AML-193 (cell line): ENCODE measurements around the gene CCT6A.
"Not testable (repeated sequence)": the region's sequence is repeated elsewhere in the genome, so short reads cannot be mapped to it uniquely, and the experiment has no call there.

Experiments used
- DNase-seq, 2 experiments: peaks; one replicate each; lab custom pipeline; 2025; lab: John Stamatoyannopoulos, UW

The CCT6A gene, protein sequence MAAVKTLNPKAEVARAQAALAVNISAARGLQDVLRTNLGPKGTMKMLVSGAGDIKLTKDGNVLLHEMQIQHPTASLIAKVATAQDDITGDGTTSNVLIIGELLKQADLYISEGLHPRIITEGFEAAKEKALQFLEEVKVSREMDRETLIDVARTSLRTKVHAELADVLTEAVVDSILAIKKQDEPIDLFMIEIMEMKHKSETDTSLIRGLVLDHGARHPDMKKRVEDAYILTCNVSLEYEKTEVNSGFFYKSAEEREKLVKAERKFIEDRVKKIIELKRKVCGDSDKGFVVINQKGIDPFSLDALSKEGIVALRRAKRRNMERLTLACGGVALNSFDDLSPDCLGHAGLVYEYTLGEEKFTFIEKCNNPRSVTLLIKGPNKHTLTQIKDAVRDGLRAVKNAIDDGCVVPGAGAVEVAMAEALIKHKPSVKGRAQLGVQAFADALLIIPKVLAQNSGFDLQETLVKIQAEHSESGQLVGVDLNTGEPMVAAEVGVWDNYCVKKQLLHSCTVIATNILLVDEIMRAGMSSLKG

DNA sequence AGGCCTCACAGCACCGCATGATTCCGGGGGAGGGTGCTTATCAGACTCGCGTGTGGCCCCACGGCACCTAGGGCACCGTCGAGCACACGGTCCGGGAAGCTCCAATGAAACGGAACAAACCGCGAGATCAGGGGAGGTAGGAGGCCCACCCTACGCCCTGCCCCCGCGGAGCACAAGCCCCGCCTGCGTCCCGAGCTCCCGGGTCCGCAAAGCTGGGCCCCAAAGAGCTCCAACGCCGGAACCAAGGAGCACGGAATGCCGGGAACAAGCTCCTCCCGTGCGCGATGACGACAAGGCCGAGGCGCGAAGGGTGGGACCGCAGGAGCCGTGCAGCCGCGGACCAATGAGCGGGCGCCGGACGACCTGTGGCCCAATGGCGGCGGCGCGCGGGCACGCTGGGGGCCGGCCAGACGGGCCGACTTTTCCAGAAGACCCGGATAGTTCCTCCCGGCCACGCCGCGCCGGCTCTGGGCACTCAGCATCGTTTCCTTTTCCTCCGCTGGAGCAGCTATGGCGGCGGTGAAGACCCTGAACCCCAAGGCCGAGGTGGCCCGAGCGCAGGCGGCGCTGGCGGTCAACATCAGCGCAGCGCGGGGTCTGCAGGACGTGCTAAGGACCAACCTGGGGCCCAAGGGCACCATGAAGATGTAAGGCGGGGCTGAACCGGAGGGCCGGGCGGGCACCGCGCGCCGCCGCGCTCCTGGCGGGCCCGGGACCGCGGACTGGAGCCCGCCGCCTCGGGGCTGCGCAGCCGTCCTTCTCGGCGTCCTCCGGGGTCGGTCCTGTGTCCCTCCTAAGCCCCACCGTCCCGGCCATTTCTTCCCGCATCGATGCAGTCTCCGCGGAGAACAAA, at the start of gene CCT6A, which contains the start of gene PSPH:
TSS of gene CCT6A (plus strand) at position 427 of the 853 bp plus-strand sequence. CDS start at position 511, 84 bp downstream.
TSS of gene PSPH (minus strand) at position 106 of the 853 bp plus-strand sequence. CDS start 30,232 bp downstream, outside the sequence.
- peak; percentile 85 to 86 for DNase-seq

DNA sequence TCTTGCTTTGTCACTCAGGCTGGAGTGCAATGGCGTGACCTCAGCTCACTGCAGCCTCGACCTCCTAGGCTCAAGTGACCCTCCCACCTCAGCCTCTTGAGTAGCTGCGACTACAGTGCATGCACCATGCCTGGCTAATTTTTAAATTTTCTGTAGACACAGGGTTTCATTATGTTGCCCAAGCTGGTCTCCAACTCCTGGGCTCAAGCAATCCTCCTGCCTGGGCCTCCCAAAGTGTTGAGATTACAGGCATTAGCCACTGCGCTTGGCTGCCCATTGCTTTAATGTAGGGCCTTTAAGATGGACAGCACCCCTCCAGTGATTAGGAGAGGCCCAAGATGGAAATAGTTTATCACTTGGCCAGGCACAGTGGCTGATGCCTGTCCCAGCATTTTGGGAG, 47.8 kb upstream of the CCT6A start:
- no peak for DNase-seq

DNA sequence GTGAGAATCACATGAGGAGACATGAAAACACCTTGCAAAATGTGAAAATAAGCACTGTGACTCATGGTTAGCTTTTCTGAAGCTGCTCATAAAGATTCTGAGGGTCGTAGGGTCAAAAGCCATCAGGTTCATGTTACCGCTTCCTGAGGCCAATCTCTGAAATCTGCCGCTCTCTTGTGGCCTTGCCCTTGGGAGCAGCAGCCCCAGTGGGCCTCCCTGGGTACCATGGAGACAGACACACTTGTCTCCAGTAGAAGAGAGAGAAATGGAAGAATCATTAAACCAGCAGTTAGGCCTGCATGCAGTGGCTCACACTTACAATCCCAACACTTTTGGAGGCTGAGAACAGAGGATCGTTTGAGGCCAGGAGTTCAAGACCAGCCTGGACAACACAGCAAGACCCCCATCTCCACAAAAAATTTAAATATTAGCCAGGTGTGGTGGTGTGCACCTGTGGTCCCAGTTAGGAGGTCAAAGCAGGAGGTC, 44.4 kb upstream of the CCT6A start:
- DNase-seq, result no peak

DNA sequence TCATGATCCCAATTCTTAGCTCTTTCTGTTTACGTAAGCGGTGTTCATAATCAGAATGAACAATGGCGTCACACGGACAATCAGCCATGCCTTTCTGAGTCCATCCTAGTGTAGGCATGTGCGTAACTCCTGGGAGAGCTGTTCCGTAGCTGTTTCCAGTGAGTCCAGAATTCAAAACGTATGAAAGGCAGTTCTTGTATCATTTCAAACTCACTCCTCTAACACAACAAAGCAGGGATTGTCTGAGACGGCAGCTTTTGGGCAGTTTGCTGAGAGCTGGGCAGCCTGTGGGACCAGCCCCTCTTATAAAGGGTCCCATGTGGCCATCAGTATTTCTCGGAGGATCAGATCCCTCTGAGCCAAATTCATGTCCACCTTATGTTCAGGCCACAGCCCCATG, 43.7 kb upstream of the CCT6A start:
- DNase-seq, result no peak

DNA sequence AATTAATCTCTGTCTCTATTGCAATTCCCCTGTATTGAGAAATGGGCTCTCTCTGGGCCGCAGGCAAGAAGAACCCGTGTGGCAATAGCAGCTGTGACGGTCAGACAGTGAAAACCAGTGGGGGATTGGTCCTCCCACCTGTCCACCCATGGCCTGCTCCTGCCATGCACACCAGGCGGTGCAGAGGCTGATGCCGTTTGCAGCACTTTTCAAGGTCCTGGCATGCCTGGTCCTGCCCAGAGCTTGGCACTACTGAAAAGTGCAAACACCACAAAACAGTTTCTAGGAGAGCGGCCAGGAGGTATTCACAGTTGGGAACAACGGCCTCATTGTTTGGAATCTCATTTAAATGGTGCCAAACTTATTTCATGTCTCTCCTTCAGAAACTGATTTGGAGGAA, 41.9 kb upstream of the CCT6A start:
- DNase-seq, result no peak

DNA sequence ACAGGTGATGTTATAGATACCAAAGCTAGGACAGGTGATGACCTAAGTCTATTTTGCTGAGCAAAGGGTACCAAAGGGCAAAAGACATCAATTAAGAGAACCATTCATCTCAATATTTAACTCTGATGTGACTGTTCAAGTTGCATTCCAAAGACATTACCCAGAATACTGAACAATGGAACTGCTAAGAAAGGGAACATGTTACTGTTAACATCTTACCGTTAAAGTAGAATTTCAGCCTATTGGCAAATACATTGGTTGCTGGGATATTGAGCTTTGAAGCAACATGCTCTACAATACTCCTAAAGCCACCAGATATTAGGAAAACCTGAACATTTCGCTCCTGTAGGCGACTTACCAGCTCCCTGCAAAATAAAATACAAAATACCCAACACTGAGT, 34.5 kb upstream of the CCT6A start:
- DNase-seq, result not testable (repeated sequence)

DNA sequence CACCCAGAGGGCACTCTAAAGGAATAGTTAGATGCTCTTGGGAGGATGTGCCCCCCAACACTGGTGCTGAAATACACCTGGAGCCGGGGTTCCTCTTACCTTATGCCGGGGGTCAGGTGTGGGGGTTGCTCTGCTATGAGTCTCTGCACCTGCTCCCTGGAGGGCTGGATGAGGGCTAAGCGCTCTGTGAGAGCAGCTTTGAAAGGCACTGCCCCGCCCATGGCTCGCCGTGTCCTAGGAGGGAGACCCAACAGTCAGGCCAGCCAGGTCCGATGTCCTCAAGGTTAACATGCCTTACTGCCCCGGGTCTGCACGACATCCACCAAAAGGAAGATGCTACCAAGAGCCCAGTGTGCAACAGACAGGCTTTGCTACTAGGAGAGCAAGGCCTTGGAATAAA, 32.1 kb upstream of the CCT6A start:
- DNase-seq, result no peak

DNA sequence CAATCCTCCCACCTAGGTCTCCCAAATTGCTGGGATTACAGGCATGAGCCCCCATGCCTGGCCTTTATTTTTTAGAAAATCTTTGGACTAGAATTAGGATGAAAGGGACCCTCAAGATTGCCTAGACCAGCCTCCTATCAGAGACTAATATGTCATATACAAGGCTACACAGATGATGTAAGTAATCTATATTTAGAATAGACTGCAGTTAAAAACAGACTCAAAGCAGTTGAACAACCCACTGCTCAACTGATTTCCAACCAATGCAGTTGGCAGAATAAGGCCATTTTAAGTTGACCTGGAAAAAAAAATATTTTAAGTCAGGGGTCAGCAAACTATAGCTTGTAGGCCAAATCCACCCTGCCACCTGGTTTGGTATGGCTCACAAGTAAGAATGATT, 28.1 kb upstream of the CCT6A start:
- DNase-seq, result no peak

DNA sequence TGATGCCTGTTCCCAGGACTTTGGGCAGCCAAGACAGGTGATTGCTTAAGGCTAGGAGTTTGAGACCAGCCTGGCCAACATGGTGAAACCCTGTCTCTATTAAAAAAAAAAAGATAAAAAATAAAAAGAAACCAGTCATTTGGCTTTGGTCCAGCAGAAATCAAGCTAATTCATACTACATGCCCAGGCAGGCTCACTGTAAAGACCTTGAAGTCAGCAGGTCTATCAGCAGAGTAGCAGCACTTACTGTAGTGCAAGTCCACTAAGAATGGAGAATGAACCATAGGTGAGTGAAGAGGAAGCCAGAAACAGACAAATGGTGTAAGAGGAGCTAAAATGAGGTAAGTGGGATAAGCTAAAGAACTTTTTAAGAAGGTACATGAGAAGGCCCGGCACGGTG, 25.0 kb upstream of the CCT6A start:
- no peak for DNase-seq

DNA sequence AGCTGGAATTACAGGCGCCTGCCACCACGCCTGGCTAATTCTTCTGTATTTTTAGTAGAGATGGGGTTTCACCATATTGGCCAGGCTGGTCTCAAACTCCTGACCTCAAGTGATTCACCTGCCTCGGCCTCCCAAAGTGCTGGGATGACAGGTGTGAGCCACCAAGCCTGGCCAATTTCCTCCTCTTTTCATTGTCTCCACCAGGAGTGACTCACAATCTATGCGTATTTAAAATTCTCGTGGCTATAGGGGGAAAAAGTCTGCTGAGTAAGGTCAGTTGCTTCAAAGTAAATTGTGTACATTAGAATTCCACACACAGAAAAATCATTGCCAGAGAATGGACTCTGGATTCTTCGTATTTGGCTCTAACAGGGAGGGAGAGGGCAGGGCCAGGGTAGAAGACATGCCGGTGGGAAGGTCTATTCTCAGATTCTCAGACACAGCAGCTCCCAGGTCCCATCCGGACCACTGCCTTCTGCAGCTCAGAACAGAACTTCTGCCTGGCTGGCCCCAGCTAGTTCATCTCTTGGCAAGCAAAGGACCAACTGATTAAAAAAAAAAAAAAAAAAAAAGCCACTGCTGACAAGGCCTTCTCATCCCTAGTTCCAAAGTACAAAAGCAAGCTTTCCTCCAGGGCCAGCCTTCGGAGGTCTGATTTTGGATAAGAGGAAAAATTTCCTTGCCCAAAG, 22.5 kb upstream of the CCT6A start:
- no peak for DNase-seq

DNA sequence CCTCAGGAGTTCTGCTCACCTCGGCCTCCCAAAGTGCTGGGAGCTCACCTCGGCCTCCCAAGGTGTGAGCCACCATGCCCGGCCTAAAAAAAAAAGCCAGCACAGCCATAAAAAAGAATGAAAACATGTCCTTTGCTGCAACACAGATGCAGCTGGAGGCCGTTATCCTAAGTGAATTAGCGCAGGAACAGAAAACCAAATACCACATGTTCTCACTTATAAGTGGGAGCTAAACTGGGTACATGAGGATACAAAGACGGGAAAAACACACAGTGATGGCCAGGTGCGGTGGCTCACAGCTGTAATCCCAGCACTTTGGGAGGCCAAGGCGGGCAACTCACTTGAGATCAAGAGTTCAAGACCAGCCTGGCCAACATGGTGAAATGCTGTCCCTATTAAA, 21.2 kb upstream of the CCT6A start:
- DNase-seq, result no peak

DNA sequence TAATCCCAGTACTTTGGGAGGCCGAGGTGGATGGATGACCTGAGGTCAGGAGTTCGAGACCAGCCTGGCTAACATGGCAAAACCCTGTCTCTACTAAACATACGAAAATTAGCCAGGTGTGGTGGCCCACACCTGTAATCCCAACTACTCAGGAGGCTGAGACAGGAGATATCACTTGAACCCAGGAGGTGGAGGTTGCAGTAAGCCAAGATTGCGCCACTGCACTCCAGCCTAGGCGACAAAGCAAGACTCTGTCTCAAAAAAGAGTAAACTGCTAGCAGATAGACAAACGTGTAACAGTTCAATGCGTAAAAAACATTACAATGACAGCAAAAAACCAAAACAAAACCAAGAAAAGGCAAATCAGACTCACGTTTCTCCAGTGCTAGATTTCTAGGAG, 20.0 kb upstream of the CCT6A start:
- not testable (repeated sequence) for DNase-seq

DNA sequence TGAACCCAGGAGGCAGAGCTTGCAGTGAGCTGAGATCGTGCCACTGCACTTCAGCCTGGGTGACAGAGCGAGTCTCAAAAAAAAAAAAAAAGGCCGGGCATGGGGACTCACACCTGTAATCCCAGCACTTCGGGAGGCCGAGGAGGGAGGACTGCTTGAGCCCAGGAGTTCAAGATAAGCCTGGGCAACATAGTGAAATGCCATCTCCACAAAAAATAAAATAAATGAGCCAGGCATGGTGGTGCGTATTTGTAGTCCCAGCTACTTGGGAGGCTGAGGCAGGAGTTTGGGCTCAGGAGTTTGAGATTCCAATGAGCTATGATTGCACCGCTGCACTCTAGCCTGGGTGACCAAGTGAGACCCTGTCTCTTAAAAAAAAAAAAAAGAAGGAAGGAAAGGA, 19.0 kb upstream of the CCT6A start:
- DNase-seq, result not testable (repeated sequence)

DNA sequence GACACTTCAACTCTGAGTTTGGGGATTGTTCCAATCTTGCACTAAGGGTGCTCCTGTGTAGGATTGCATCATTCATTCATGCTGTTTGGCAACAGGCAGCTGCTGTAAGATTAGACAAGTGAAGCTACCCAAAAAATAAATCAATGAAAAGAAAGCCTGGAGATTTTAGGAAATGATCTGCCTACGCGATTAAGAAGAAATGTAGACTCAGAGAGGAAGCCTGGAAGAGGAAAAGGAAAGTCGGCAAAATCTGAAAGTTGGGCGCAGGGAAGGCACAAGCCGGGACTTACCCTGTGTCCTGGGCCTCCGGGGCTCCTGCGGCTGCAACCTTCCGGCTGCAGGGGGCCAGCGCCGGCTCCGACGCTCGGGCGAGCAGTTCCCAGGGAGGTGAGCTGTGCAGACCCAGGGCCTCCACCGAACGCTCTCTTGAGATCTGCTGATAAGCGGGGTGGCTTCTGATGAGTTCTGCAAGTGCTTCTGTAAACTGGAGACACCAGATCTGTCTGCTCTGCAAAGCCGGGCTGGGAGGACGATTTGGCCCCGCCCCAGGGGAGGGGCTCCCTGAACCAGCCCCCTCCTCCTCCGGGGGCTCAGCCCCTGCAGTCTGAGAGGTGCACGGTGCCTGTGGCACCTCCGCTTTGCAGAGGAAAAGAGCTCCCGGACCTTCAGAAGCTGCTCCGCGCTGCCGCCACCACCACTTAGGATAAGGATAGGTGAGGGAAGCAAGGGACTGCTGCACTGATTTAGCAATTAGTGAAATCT, 17.7 kb upstream of the CCT6A start:
- peak; percentile 69 to 74 for DNase-seq

DNA sequence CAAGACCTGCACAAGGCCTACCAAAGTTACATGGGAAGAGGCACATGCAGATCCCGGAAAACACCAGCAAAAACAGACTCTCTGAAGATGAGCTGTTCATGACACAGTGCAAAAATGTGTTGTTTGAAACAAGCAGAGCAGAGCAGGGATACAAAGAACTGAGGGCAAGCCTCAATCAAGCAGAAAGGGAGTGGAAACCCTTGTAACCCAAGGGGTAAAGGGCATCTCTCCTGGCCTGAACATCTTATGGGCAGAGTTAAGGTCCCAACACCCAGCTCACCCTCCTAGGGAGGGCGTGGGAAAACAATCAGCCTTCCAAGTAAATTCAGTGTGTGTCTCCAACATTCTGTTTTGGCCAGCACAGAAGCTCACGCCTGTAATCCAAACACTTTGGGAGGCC, 10.8 kb upstream of the CCT6A start:
- no peak for DNase-seq

DNA sequence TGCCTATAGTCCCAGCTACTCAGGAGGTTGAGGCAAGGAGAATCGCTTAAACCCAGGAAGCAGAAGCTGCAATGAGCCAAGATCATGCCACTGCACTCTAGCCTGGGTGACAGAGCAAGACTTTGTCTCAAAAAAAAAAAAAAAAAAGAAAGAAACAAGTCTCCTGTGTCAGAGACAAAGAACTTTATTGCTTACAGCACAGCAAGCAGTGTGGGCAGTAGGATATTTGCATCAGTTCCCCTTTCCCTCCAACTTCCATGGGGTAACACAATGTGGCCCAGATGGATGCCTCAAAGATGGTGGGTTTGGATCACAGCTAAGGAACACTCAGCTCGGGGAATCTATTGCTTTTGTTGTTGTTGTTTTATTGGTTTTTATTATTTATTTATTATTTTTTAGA, 5.8 kb upstream of the CCT6A start:
- not testable (repeated sequence) for DNase-seq

DNA sequence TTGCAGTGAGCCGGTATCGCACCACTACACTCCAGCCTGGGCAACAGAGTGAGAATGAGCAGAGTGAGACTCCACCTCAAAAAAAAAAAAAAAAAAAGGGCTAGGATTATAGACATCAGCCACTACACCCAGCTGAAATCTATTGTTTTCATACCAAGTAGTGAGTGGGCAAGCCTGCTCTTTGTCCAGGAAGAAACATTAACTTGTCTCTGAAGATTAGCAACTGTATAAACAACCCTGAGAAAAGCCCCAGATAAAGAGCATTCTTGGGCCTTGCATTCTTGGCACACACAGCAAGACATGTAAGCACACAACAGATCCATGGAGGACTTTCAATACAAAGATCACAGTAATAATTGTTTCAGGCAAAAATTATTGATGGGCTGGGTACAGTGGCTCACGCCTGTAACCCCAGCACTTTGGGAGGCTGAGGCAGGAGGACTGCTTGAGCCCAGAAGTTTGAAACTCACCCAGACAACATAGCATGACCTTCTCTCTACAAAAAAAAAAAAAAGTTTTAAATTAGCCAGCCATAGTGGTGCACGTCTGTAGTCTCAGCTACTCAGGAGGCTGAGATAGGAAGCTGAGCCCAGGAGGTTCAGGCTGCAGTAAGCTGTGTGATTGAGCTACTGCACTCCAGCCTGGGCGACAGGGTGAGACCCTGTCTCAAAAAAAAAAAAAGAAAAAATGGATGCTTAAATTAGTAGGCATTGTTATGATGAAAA, 4.7 kb upstream of the CCT6A start:
- DNase-seq, result no peak

DNA sequence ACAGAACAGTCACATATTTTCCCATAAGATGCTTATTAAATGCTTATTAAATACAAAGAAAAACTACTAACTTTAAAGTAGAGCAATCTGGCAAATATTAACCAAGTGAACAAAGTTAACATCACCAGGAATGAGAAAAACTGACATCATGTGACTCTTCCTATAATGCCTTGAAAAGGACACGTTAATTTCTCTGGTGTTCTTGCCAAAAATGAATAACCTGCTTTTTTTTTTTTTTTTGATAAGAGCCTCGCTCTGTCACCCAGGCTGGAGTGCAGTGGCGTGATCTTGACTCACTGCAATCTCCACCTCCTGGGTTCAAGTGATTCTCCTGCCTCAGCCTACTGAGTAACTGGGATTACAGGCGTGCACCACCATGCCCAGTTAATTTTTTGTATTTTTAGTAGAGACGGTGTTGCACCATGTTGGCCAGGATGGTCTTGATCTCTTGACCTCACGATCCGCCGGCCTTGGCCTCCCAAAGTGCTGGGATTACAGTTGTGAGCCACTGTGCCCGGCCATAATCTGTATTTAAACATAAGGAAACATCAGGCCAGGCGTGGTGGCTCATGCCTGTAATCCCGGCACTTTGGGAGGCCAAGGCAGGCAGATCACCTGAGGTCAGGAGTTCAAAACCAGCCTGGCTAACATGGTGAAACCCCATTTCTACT, 4.0 kb upstream of the CCT6A start:
- DNase-seq, result not testable (repeated sequence)

DNA sequence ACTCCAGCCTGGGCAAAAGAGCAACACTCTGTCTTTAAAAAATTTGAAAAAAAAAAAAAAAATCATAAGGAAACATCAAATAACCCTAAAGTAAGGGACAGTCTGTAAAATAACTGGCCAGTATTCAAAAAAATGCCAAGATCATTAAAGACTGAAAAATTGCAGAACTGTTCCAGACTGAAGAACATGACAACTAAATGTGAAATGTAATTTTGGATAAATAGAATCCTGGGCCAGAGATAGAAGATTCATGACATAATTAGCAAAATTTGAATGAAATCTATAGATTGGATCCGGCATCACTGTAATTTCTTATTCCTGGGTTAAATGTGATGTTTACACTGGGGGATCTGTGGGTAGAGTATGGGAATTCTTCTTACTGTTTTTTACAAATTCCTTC, 3.3 kb upstream of the CCT6A start:
- DNase-seq, result no peak

DNA sequence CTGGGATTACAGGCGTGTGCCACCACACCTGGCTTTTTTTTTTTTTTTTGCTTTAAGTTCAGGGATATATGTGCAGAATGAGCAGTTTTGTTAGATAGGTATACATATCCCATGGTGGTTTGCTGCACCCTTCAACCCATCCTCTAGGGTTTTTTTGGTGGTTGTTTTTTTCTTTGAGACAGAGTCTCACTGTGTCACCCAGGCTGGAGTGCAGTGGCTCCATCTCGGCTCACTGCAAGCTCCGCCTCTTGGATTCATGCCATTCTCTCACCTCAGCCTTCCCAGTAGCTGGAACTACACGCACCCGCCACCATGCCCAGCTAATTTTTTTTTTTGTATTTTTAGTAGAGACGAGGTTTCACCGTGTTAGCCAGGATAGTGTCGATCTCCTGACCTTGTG, 2.8 kb upstream of the CCT6A start:
- not testable (repeated sequence) for DNase-seq
